Astrocyte of the spinal cord (primary cell): Measurements from ENCODE around the gene GDI2.

Experiments used
- DNase-seq: peaks from one replicate; pipeline ENCODE4 v3.0.0; 2011; ENCODE audit warnings: low read depth, low spot score
- H3K4me3 ChIP-seq: 2 replicates; pipeline ENCODE4 v1.5.1; 2011; ENCODE audit warnings: low read depth, mild to moderate bottlenecking, low read length, moderate library complexity
- CTCF ChIP-seq: IDR thresholded peaks from 2 replicates; pipeline ENCODE4 v1.5.1; 2012; ENCODE audit warnings: low read depth, mild to moderate bottlenecking, low read length, inconsistent platforms
- in situ Hi-C: cut with HindIII; loops from 2 replicates; pipeline ENCODE4 v1.10.0; 2017; ENCODE audit warnings: low sequenced_read_pairs

The GDI2 gene

GRCh38 chr10:5813341-5814109 is at the start of gene GDI2:
Gene GDI2 (minus strand): TSS chr10:5813434. CDS start chr10:5813258, 176 bp downstream.
- H3K4me3 ChIP-seq = peak within 1 kb of the TSS; percentile 72
- no peak for TF ChIP-seq CTCF
- peak; percentile 98 for DNase-seq
- in situ Hi-C loops = no loop called here

- in situ Hi-C loops = no loop called here
- H3K4me3 ChIP-seq = no peak overlapping the region
- DNase-seq = no peak
- TF ChIP-seq CTCF = no peak
Observed at GRCh38 chr10:5862360-5862961, 49.2 kb upstream of the GDI2 start.

- in situ Hi-C loops = no loop called here
- H3K4me3 ChIP-seq = no peak overlapping the region
- no peak for DNase-seq
- TF ChIP-seq CTCF = no peak
Observed at GRCh38 chr10:5860066-5860465, 46.8 kb upstream of the GDI2 start.

GRCh38 chr10:5858811-5859210 is 45.6 kb upstream of the GDI2 start:
- no peak for DNase-seq
- H3K4me3 ChIP-seq = no peak overlapping the region
- no peak for TF ChIP-seq CTCF
- in situ Hi-C loops = no loop called here

GRCh38 chr10:5856701-5857004 is 43.4 kb upstream of the GDI2 start:
- no peak for TF ChIP-seq CTCF
- H3K4me3 ChIP-seq = no peak overlapping the region
- in situ Hi-C loops = no loop called here
- no peak for DNase-seq

- no peak for TF ChIP-seq CTCF
- DNase-seq = no peak
Observed at GRCh38 chr10:5855979-5856700, 42.9 kb upstream of the GDI2 start.

More at GRCh38 chr10:5855979-5856700, 42.9 kb upstream of the GDI2 start:
- in situ Hi-C loops = no loop called here
- no peak overlapping the region for H3K4me3 ChIP-seq
